H1 (cell line): ENCODE data around the gene CNN3. TPM values are rescaled to one million over a fixed set of nuclear protein-coding genes. Genes with fewer than 3 reads are reported as not detected.
A peak's percentile ranks its signal among the peaks of the same experiment; 100 is the strongest.

ENCODE experiments used
- ASH2L ChIP-seq: fragments of 200-600, 300-600 bp; sonication (generic); IDR thresholded peaks from one replicate; pipeline ENCODE4 v1.7.1; 2017; ENCODE audit warnings: low read length
- FOSL1 ChIP-seq: IDR thresholded peaks from 2 replicates; pipeline ENCODE4 v1.6.1; 2011; ENCODE audit warnings: mild to moderate bottlenecking, low read depth, low read length, moderate library complexity; ENCODE audit not compliant: insufficient read depth
- GABPA ChIP-seq: IDR thresholded peaks from 2 replicates; pipeline ENCODE4 v1.6.1; 2011; ENCODE audit warnings: mild to moderate bottlenecking, low read length, moderate library complexity, borderline replicate concordance; ENCODE audit not compliant: insufficient read depth
- NRF1 ChIP-seq: IDR thresholded peaks from 2 replicates; pipeline ENCODE4 v1.6.1; 2011; ENCODE audit warnings: mild to moderate bottlenecking, low read depth, low read length, improper control_type of control experiment
- POLR2AphosphoS5 ChIP-seq: IDR thresholded peaks from 2 replicates; pipeline ENCODE4 v1.6.1; 2011; ENCODE audit warnings: low read depth, low read length
- RAD21 ChIP-seq, 2 experiments: IDR thresholded peaks in 1 of 2; conservative IDR thresholded peaks in 1 of 2; 2 replicates each; pipeline ENCODE4 v1.6.1; 2011; ENCODE audit warnings: low read depth in 2 of 2, low read length in 2 of 2, improper control_type of control experiment in 1 of 2, inconsistent platforms in 1 of 2, mild to moderate bottlenecking in 1 of 2, moderate library complexity in 1 of 2
- RNF2 ChIP-seq: fragments of 200-900, 300-1000 bp; sonication (generic); IDR thresholded peaks from 2 replicates; pipeline ENCODE4 v1.7.1; 2016; ENCODE audit warnings: borderline replicate concordance, low read depth, mild to moderate bottlenecking, antibody characterized with exemption, low read length; ENCODE audit not compliant: poor library complexity, severe bottlenecking; ENCODE audit errors: missing control alignments
- SP1 ChIP-seq: IDR thresholded peaks from 2 replicates; pipeline ENCODE4 v1.6.1; 2011; ENCODE audit warnings: low read depth, low read length
- SP2 ChIP-seq: IDR thresholded peaks from 2 replicates; pipeline ENCODE4 v1.6.1; 2012; ENCODE audit warnings: mild to moderate bottlenecking, low read length, inconsistent platforms
- SUZ12 ChIP-seq: fragments of 200-600 bp; sonication (generic); IDR thresholded peaks from 2 replicates; pipeline ENCODE4 v1.6.1; 2012; ENCODE audit warnings: mild to moderate bottlenecking, inconsistent platforms, low read length, moderate library complexity, mixed read lengths
- TAF7 ChIP-seq: optimal IDR thresholded peaks from 2 replicates; pipeline ENCODE3; 2011; ENCODE audit warnings: low read depth, mild to moderate bottlenecking, inconsistent platforms, low read length, moderate library complexity, borderline replicate concordance
- TCF12 ChIP-seq: IDR thresholded peaks from 2 replicates; pipeline ENCODE4 v1.6.1; 2011; ENCODE audit warnings: low read depth, mild to moderate bottlenecking, low read length
- YY1 ChIP-seq: IDR thresholded peaks from 2 replicates; pipeline ENCODE4 v1.6.1; 2011; ENCODE audit warnings: low read depth, mild to moderate bottlenecking, low read length
- polyA plus RNA-seq, 7 experiments: library from polyadenylated mRNA; depleted of rRNA in 3 of 7; stranded (reverse) in 5 of 7; unstranded in 2 of 7; fragments of >200 nt in 5 of 7; fragments of 200-250 nt in 2 of 7; gene quantifications; 1 replicate in 5 of 7; 2 replicates in 1 of 7; 4 replicates in 1 of 7; pipeline versions ENCODE4 v1.2.1 to v1.2.3, GENCODE V29; 2011 to 2013; ENCODE audit warnings: missing spikeins in 2 of 7, mixed read lengths in 2 of 7
- total RNA-seq: library from RNA; stranded (reverse); fragmentation: NEBNext Ultra II Directional; extraction: Animal tissue kit (Norgen Biotek cat#: 25700); gene quantifications from 2 replicates; pipeline ENCODE4 v1.2.1, GENCODE V29; 2021
- TF ChIP-seq, protein P1 (sequence below), 3 experiments: IDR thresholded peaks; 1 replicate in 2 of 3; 2 replicates in 1 of 3; pipeline versions ENCODE4 v1.5.1 to v1.6.1; 2011; ENCODE audit warnings: low read length in 3 of 3, mild to moderate bottlenecking in 3 of 3, inconsistent platforms in 2 of 3, low read depth in 1 of 3, moderate library complexity in 1 of 3; ENCODE audit not compliant: insufficient read depth in 1 of 3; ENCODE audit errors: control extremely low read depth in 1 of 3

The CNN3 gene
- total and polyA plus RNA-seq, 2 of the 8 experiments (the other 6 are each of a cell fraction or from before 2014, with no cell fraction given): 134 to 266 TPM

DNA sequence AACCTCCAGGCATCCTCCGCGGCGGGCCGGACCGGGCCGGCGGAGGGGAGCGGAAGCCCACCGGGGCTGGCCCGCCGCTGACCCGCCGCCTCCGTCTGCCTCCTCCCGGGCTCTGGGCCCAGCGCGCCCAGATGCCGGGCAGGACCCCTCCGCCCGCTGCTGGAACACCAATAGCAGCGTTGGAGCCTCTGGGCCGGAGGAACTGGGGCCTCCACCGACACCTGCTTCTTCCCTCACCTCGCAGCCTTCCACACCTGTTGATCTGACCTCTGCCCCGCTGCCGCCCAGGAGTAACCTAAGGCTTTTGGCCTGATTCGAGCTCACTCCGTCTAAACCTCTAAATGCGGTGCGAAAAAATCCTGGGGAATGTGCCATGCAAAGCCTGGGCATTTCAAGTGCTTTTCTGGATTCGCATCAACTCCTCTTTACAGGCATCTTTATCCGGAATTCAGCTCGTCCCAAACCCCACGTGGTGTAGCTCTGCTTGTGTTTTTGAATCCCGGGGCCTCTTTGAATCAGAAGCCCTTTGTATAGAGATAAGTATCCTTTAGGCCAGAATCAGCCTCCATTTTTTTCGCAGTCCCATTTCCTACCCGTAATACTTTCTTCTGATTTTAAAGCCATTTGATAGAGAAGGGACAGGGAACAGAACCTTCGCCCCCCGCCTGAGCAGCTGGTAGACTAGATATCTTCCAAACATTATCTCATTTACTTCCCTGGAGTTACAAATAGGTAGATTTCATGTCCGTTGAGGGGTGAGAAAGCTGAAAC, 680 bp upstream of the CNN3 start (continued):
- no peak; a peak in 1 of 4 replicates for TF ChIP-seq RAD21 (IDR thresholded peaks at IDR 0.05 in 1 of 2, conservative IDR thresholded peaks at IDR 0.05 in 1 of 2; ENCODE audit: low read depth in 2 of 2, low read length in 2 of 2)
- TF ChIP-seq, protein P1, sequence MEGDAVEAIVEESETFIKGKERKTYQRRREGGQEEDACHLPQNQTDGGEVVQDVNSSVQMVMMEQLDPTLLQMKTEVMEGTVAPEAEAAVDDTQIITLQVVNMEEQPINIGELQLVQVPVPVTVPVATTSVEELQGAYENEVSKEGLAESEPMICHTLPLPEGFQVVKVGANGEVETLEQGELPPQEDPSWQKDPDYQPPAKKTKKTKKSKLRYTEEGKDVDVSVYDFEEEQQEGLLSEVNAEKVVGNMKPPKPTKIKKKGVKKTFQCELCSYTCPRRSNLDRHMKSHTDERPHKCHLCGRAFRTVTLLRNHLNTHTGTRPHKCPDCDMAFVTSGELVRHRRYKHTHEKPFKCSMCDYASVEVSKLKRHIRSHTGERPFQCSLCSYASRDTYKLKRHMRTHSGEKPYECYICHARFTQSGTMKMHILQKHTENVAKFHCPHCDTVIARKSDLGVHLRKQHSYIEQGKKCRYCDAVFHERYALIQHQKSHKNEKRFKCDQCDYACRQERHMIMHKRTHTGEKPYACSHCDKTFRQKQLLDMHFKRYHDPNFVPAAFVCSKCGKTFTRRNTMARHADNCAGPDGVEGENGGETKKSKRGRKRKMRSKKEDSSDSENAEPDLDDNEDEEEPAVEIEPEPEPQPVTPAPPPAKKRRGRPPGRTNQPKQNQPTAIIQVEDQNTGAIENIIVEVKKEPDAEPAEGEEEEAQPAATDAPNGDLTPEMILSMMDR (IDR thresholded peaks at IDR 0.05; ENCODE audit: control extremely low read depth in 1 of 3, insufficient read depth in 1 of 3, low read depth in 1 of 3, low read length in 3 of 3): no peak
- TF ChIP-seq SUZ12: no peak
- no peak for TF ChIP-seq NRF1
- TF ChIP-seq RNF2: no peak
- no peak for TF ChIP-seq SP1
- peak; percentile 58; the same call in 1 of the 2 replicates for TF ChIP-seq POLR2AphosphoS5
- peak; percentile 54 for TF ChIP-seq YY1
- TF ChIP-seq TCF12: 0 out of 2 replicates have a peak, but pooled peaks have one; percentile 32
- TF ChIP-seq TAF7: peak; percentile 57
- peak; percentile 76 for TF ChIP-seq ASH2L
- peak; percentile 9; the same call in 1 of the 2 replicates for TF ChIP-seq GABPA
- TF ChIP-seq SP2: no peak
- TF ChIP-seq FOSL1: no peak
